GM19193 (cell line): ENCODE measurements around the gene ERMARD.

Experiments
- POLR2A ChIP-seq: IDR thresholded peaks from 4 replicates; pipeline ENCODE4 v1.6.1; 2011; ENCODE audit not compliant: insufficient read depth, insufficient read length; ENCODE audit errors: extremely low read depth

The ERMARD gene

DNA sequence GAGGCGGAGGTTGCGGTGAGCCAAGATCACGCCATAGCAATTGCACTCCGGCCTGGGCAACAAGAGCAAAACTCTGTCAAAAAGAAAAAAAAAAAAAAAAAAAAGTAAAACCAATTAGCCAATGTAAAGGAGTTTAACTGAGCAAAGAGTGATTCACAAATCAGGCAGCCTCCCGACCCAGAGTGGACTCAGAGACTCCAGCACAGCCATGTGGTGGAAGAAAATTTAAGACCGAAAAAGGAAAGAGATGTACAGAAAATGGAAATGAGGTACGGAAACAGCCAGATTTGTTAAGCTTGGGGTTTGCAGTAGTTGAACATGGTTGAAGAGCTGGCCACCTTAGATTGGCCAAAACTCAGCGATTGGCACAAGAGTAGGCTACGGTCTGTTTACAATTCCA, 51.4 kb downstream of the ERMARD start:
- TF ChIP-seq POLR2A, result no peak

GRCh38 chr6:169803271-169803811, 51.9 kb downstream of the ERMARD start:
- no peak for TF ChIP-seq POLR2A

DNA sequence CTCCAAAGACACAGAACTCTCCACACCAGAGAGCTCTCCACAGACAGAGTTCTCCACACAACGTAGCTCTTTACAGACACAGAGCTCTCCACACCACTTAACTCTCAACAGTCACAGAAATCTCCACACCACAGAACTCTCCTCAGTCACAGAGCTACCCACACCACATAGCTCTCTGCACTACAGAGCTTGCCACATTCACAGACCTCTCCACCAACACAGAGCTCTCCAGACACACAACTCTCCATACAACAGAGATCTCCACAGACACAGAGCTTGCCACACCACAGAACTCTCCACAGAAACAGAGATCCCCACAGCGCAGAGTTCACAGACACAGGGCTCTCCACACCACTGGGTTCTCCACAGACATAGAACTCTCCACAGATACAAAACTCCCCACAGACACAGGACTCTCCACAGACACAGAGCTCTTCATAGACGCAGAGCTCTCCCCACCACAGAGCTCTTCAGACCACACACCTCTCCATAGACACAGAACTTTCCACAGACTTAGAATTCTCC, 52.5 kb downstream of the ERMARD start:
- no peak for TF ChIP-seq POLR2A

GRCh38 chr6:169804427-169804826, 53.0 kb downstream of the ERMARD start:
- TF ChIP-seq POLR2A, result no peak

- TF ChIP-seq POLR2A, result no peak
Observed at GRCh38 chr6:169805242-169805838, 53.9 kb downstream of the ERMARD start.

GRCh38 chr6:169806701-169807100, 55.3 kb downstream of the ERMARD start:
- TF ChIP-seq POLR2A, result no peak

DNA sequence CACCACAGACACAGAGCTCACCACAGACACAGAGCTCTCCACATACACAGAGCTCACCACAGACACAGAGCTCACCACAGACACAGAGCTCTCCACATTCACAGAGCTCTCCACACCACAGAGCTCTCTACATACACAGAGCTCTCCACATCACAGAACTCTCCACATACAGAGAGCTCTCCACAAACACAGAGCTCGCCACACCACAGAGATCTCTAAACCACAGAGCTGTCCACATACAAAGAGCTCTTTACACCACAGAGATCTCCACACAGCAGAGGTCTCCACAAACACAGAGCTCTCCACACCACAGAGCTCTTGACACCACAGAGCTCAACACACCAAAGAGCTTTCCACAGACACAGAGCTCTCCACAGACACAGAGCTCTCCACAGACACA, 55.8 kb downstream of the ERMARD start:
- no peak for TF ChIP-seq POLR2A

- TF ChIP-seq POLR2A, result no peak
Observed at GRCh38 chr6:169807699-169808607, 56.5 kb downstream of the ERMARD start.

- TF ChIP-seq POLR2A, result no peak
Observed at GRCh38 chr6:169808608-169808967, 57.2 kb downstream of the ERMARD start.

- TF ChIP-seq POLR2A, result no peak
Observed at GRCh38 chr6:169809386-169809785, 58.0 kb downstream of the ERMARD start.

DNA sequence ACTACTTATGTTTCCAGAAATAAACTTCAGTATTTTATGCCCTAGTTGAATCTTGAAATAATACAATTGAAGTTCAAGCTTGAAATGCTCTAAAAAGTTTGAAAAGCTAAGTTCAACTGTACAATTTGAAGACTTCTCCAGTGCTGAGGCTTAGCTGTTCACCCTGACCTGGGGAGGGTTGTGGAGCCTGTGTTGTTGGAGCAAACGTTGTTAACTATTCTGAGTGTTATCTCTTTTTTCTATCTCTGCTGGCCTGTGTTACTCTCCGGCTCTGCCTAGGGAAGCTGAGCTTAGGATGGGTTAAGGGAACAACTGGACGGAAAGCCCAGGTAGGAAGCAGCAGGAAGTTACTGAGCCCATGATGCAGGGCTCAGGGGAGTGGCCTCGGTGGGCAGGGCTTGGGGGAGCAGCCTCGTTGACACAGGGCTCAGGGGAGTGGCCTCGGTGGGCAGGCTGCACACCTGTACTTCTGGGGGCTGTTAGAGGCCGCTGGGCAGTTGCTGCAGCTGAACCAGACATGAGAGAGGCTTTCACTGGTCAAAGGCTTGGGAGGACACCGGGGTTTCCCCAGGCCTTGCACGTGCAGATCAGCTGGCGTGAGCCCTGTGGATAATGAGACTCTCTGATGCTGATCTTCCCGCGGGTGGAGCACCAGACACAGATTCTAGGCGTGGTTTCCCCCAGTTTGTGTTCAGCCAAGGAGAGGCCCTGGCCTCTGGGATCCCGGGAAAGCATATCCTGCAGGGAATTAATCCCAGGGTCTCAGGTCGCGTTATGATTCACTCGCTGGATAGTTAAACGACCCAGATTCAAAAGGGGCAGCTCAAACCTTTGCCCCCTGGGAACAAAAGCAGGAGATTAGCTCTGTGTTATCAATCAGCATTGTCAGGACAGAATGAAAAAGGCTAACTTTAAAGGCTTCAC, 58.9 kb downstream of the ERMARD start:
- no peak for TF ChIP-seq POLR2A

DNA sequence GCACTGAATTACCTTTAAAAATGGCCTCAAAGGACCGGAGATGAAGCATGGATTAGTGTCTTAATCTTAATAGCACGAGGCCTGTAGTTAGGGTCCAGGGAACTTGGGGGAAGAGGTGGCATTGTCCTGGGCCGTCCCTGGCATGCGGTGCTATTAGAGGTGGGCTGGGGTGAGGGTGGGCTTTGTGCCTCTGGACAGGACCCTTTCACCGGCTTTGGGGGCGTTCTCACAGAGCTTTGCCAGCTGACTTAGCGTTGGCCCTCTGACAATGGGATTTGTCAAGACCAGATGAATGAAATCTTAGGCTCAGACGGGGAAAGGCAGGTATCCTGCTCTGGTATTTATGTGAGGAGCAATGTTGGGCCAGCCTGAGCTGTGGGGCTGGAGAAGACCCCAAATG, 59.6 kb downstream of the ERMARD start:
- no peak for TF ChIP-seq POLR2A

- TF ChIP-seq POLR2A, result no peak
Observed at GRCh38 chr6:169811521-169812256, 60.3 kb downstream of the ERMARD start.

GRCh38 chr6:169812257-169812644, 60.8 kb downstream of the ERMARD start:
- TF ChIP-seq POLR2A, result no peak
